OCI-LY1 (cell line): ENCODE measurements around the gene ARHGAP18.

Experiments
- H2AFZ ChIP-seq: fragments of 200-600 bp; sonication (generic), shearing (Covaris generic); 2 replicates; pipeline ENCODE4 v1.6.0; 2014; ENCODE audit warnings: antibody characterized with exemption, mild to moderate bottlenecking, low read length
- H3F3A ChIP-seq: fragments of 200-600 bp; sonication (generic), shearing (Covaris generic); 2 replicates; pipeline ENCODE4 v1.6.0; 2014; ENCODE audit warnings: mild to moderate bottlenecking, antibody characterized with exemption, low read length, moderate library complexity; ENCODE audit not compliant: insufficient read depth
- H3K27ac ChIP-seq: fragments of 200-600 bp; sonication (generic); 2 replicates; pipeline ENCODE4 v1.5.1; 2014; ENCODE audit warnings: low read length, mixed run types, mild to moderate bottlenecking, low read depth; ENCODE audit not compliant: poor library complexity, severe bottlenecking
- H3K27me3 ChIP-seq: fragments of 200-600 bp; sonication (generic); 2 replicates; pipeline ENCODE4 v1.6.0; 2014; ENCODE audit warnings: antibody characterized with exemption, mild to moderate bottlenecking, low read length, moderate library complexity; ENCODE audit not compliant: insufficient read depth
- H3K36me3 ChIP-seq: fragments of 200-600 bp; sonication (generic); 2 replicates; pipeline ENCODE4 v1.6.1; 2014; ENCODE audit warnings: mild to moderate bottlenecking, antibody characterized with exemption, low read length, moderate library complexity, mixed read lengths; ENCODE audit not compliant: insufficient read depth
- H3K4me1 ChIP-seq: fragments of 200-600 bp; sonication (generic); 2 replicates; pipeline ENCODE4 v1.5.1; 2014; ENCODE audit warnings: mild to moderate bottlenecking, low read length, moderate library complexity; ENCODE audit not compliant: insufficient read depth, severe bottlenecking
- H3K4me2 ChIP-seq: fragments of 200-600 bp; sonication (generic), shearing (Covaris generic); 2 replicates; pipeline ENCODE4 v1.6.1; 2014; ENCODE audit warnings: low read length
- H3K4me3 ChIP-seq: fragments of 200-600 bp; sonication (generic); 2 replicates; pipeline ENCODE4 v1.5.1; 2014; ENCODE audit warnings: low read length, low read depth, mild to moderate bottlenecking, mixed read lengths; ENCODE audit not compliant: poor library complexity, severe bottlenecking
- H3K79me2 ChIP-seq: fragments of 200-600 bp; shearing (Covaris generic); 2 replicates; pipeline ENCODE4 v1.6.1; 2016; ENCODE audit warnings: mixed run types, low read length, mixed read lengths; ENCODE audit not compliant: insufficient read depth
- H3K9ac ChIP-seq: fragments of 200-600 bp; sonication (generic), shearing (Covaris generic); 2 replicates; pipeline ENCODE4 v1.6.1; 2014; ENCODE audit warnings: mild to moderate bottlenecking, low read length, mixed read lengths
- H3K9me2 ChIP-seq: fragments of 200-600 bp; sonication (generic), shearing (Covaris generic); 2 replicates; pipeline ENCODE4 v1.6.1; 2014; ENCODE audit warnings: low read depth, mild to moderate bottlenecking, low read length, mixed read lengths
- H3K9me3 ChIP-seq: fragments of 200-600 bp; shearing (Covaris generic); 2 replicates; pipeline ENCODE4 v1.6.1; 2014; ENCODE audit warnings: low read length, mixed read lengths
- H4K20me1 ChIP-seq: fragments of 200-600 bp; sonication (generic), shearing (Covaris generic); 2 replicates; pipeline ENCODE4 v1.6.0; 2016; ENCODE audit warnings: mild to moderate bottlenecking, low read length; ENCODE audit not compliant: insufficient read depth
- EZH2 ChIP-seq: fragments of 200-600 bp; sonication (generic), shearing (Covaris generic); IDR thresholded peaks from 2 replicates; pipeline ENCODE4 v1.8.0; 2017; ENCODE audit warnings: borderline replicate concordance, mixed run types, mild to moderate bottlenecking, antibody characterized with exemption, low read length, moderate library complexity, mixed read lengths
- TF ChIP-seq, protein P1 (sequence below): fragments of 200-600 bp; sonication (generic), shearing (Covaris generic); IDR thresholded peaks from 2 replicates; pipeline ENCODE4 v1.5.1; 2017; ENCODE audit warnings: mild to moderate bottlenecking, antibody characterized with exemption, low read length, moderate library complexity, mixed read lengths

ARHGAP18 gene

DNA sequence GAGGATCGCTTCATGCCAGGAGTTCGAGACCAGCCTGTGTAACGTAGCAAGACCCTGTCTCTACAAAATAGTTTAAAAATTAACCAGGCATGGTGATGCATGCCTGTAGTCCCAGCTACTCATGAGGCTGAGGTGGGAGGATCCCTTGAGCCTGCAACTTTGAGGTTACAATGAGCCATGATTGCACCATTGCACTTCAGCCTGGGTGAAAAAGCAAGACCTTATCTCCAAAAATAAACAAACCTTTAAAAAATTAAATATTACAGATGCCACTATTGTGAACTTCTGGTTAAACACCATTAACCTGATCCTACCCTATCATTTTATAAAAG lies 116.8 kb downstream of the ARHGAP18 start:
- TF ChIP-seq, protein P1, sequence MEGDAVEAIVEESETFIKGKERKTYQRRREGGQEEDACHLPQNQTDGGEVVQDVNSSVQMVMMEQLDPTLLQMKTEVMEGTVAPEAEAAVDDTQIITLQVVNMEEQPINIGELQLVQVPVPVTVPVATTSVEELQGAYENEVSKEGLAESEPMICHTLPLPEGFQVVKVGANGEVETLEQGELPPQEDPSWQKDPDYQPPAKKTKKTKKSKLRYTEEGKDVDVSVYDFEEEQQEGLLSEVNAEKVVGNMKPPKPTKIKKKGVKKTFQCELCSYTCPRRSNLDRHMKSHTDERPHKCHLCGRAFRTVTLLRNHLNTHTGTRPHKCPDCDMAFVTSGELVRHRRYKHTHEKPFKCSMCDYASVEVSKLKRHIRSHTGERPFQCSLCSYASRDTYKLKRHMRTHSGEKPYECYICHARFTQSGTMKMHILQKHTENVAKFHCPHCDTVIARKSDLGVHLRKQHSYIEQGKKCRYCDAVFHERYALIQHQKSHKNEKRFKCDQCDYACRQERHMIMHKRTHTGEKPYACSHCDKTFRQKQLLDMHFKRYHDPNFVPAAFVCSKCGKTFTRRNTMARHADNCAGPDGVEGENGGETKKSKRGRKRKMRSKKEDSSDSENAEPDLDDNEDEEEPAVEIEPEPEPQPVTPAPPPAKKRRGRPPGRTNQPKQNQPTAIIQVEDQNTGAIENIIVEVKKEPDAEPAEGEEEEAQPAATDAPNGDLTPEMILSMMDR, result no peak
- no peak for TF ChIP-seq EZH2
- Histone ChIP-seq H3K4me1 (peaks cover 8% of the 10 kb centered on the region), H3K9ac (no peak overlapping the region), H3K9me3 (no peaks in the 10 kb centered on the region), H2AFZ (no peak overlapping the region), H3K4me2 (no peak overlapping the region), H4K20me1 (no peaks in the 10 kb centered on the region), H3F3A (no peaks in the 10 kb centered on the region), H3K79me2 (no peaks in the 10 kb centered on the region), H3K27me3 (no peaks in the 10 kb centered on the region), H3K36me3 (no peaks in the 10 kb centered on the region), H3K9me2 (no peaks in the 10 kb centered on the region), H3K27ac (no peak overlapping the region), H3K4me3 (no peak overlapping the region)

DNA sequence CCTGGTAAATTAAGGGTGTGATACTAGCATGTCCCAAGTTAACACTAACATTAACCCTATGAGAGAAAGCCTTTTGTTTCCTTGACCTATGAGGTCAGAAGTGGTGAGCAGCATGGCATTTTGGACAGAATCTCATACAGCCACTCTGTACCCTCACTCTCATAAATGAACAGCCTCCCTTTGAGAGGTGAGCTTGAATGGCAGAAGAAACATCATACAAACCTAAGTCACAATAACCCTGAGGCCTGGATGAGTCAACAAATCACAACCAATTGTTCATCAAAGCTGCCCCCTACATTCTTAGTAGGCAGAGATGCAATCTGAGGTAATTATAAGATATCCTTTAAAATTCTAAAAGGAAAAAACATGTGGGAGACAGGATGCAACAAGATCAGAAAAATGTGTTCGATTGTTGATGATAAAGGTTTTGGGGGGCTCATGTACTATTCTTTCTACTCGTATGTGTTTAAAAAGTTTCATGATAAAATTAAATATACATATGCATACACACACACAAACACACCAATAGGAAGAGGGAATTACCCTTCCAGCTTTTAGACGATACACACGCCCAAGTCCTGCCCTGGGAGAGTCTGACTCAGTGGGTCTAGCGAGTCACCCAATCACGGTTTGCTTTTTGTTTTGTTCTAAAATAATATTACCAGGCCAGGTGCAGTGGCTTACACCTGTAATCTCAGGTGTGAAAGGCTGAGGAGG lies 117.3 kb downstream of the ARHGAP18 start:
- Histone ChIP-seq H4K20me1 (no peaks in the 10 kb centered on the region), H3K9me2 (no peaks in the 10 kb centered on the region), H2AFZ (no peak overlapping the region), H3K9me3 (no peaks in the 10 kb centered on the region), H3K4me3 (no peak overlapping the region), H3K4me1 (peaks cover 6% of the 10 kb centered on the region), H3K27ac (no peak overlapping the region), H3K79me2 (no peaks in the 10 kb centered on the region), H3K36me3 (no peaks in the 10 kb centered on the region), H3K27me3 (no peaks in the 10 kb centered on the region), H3K4me2 (no peak overlapping the region), H3K9ac (no peak overlapping the region), H3F3A (no peaks in the 10 kb centered on the region)
- no peak for TF ChIP-seq EZH2
- TF ChIP-seq, protein P1, result no peak

DNA sequence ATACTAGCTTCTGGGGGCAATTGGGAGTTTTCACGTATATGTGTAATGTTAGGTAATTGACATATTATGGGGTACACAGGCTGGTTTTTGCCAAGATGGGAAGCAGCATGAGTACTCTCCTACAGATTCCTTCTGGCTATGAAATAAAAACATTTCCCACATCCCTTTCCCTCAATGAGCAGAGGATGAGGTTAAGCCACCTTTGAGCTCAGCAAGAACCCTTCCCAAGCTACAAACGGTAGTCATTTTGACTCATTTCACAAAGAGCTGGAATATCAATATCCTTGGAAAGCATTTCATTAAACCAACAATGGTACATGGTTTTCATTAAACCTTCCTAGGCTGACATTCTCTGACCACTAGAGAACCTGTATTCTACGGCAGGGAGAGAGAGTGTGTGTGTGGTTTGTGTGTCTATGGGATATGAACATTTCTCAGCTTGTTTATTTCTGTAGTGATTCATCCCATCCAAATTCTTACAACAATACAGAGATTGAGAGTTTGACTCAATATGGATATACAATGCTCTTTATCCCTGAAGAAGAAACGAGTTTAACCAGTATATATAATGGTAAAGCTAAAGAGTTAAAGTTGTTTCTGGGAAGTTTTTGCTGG lies 119.5 kb downstream of the ARHGAP18 start:
- no peak overlapping the region for H3K27ac ChIP-seq
- no peak overlapping the region for H3K4me2 ChIP-seq
- TF ChIP-seq, protein P1, result no peak
- no peak for TF ChIP-seq EZH2

More for the DNA sequence above, 119.5 kb downstream of the ARHGAP18 start:
- H3K4me3 ChIP-seq, result no peak overlapping the region
- H3K9ac ChIP-seq, result no peak overlapping the region
- no peaks in the 10 kb centered on the region for H3K9me3 ChIP-seq
- no peaks in the 10 kb centered on the region for H3K4me1 ChIP-seq
- no peaks in the 10 kb centered on the region for H4K20me1 ChIP-seq
- H3K36me3 ChIP-seq, result no peaks in the 10 kb centered on the region
- no peaks in the 10 kb centered on the region for H3K27me3 ChIP-seq
- H3K79me2 ChIP-seq, result no peaks in the 10 kb centered on the region
- no peaks in the 10 kb centered on the region for H3K9me2 ChIP-seq
- H3F3A ChIP-seq, result no peaks in the 10 kb centered on the region
- no peak overlapping the region for H2AFZ ChIP-seq
